ENCODE results near the gene TMEM63A. TPM values are rescaled to one million over a fixed set of nuclear protein-coding genes. Genes with fewer than 3 reads are reported as not detected.
"Not testable (repeated sequence)": the region's sequence is repeated elsewhere in the genome, so short reads cannot be mapped to it uniquely, and the experiment has no call there.

TMEM63A gene
- polyA plus RNA-seq, 1 donor (not counting 4 experiments of a cell fraction or from before 2014, with no cell fraction given), result 16.5 TPM

GRCh38 chr1:225888289-225888897 is 6.2 kb upstream of the TMEM63A start:
- no peak overlapping the region for H3K9ac ChIP-seq (ENCODE audit: control insufficient read depth, extremely low read depth, insufficient read depth, low read length)
- no peak overlapping the region for H3K27ac ChIP-seq (ENCODE audit: control insufficient read depth, insufficient read depth, low read length)
- H3K9me3 ChIP-seq (ENCODE audit: control insufficient read depth, low read depth, low read length), result no peaks in the 10 kb centered on the region
- no peaks in the 10 kb centered on the region for H3K9me1 ChIP-seq (ENCODE audit: control insufficient read depth, extremely low read depth, insufficient read depth, low read length)
- no peaks in the 10 kb centered on the region for H3K79me2 ChIP-seq (ENCODE audit: control insufficient read depth, insufficient read depth, low read length)
- no peak overlapping the region for H3K4me2 ChIP-seq (ENCODE audit: control insufficient read depth, extremely low read depth, insufficient read depth, low read depth, low read length)
- FAIRE-seq (no peak), DNase-seq (ENCODE audit: low read depth, low spot score) (no peak)
- H2AFZ ChIP-seq (ENCODE audit: control insufficient read depth, low read length), result no peak overlapping the region
- dilution Hi-C loops (cut with MboI; ENCODE audit: extremely low pct_ligation_motif_present, low sequenced_read_pairs), result no loop called here
- peaks cover 2% of the 10 kb centered on the region for H3K4me1 ChIP-seq (ENCODE audit: control insufficient read depth, extremely low read depth, insufficient read depth, low read length)
- no peaks in the 10 kb centered on the region for H3K36me3 ChIP-seq (ENCODE audit: control insufficient read depth in 2 of 2, extremely low read depth in 1 of 2, insufficient read depth in 2 of 2, low read length in 2 of 2)
- H4K20me1 ChIP-seq (ENCODE audit: control insufficient read depth, extremely low read depth, insufficient read depth, low read length), result no peaks in the 10 kb centered on the region
- TF ChIP-seq EZH2 (IDR thresholded peaks at IDR 0.05; ENCODE audit: low read length) (no peak), CTCF (optimal IDR thresholded peaks at IDR 0.05 in 1 of 3, IDR thresholded peaks at IDR 0.05 in 1 of 3, conservative IDR thresholded peaks at IDR 0.05 in 1 of 3; ENCODE audit: extremely low read depth in 1 of 3, insufficient read depth in 2 of 3, low read length in 3 of 3) (no peak)
- H3K27me3 ChIP-seq (ENCODE audit: control insufficient read depth, extremely low read depth, insufficient read depth, low read length), result no peaks in the 10 kb centered on the region
- no peak overlapping the region for H3K4me3 ChIP-seq (ENCODE audit: control insufficient read depth in 2 of 3, extremely low read depth in 1 of 3, insufficient read depth in 2 of 3, low read depth in 1 of 3, low read length in 3 of 3)

GRCh38 chr1:225887554-225888288 is 5.5 kb upstream of the TMEM63A start:
- H3K9ac ChIP-seq (ENCODE audit: control insufficient read depth, extremely low read depth, insufficient read depth, low read length); H3K4me2 ChIP-seq (ENCODE audit: control insufficient read depth, extremely low read depth, insufficient read depth, low read depth, low read length); FAIRE-seq: not testable (repeated sequence)

More at GRCh38 chr1:225887554-225888288, 5.5 kb upstream of the TMEM63A start:
- H4K20me1 ChIP-seq (ENCODE audit: control insufficient read depth, extremely low read depth, insufficient read depth, low read length); H2AFZ ChIP-seq (ENCODE audit: control insufficient read depth, low read length); H3K27ac ChIP-seq (ENCODE audit: control insufficient read depth, insufficient read depth, low read length); H3K4me1 ChIP-seq (ENCODE audit: control insufficient read depth, extremely low read depth, insufficient read depth, low read length); DNase-seq (ENCODE audit: low read depth, low spot score); H3K79me2 ChIP-seq (ENCODE audit: control insufficient read depth, insufficient read depth, low read length); H3K27me3 ChIP-seq (ENCODE audit: control insufficient read depth, extremely low read depth, insufficient read depth, low read length); H3K36me3 ChIP-seq (ENCODE audit: control insufficient read depth in 2 of 2, extremely low read depth in 1 of 2, insufficient read depth in 2 of 2, low read length in 2 of 2); dilution Hi-C loops (cut with MboI; ENCODE audit: extremely low pct_ligation_motif_present, low sequenced_read_pairs); H3K9me3 ChIP-seq (ENCODE audit: control insufficient read depth, low read depth, low read length); H3K9me1 ChIP-seq (ENCODE audit: control insufficient read depth, extremely low read depth, insufficient read depth, low read length); H3K4me3 ChIP-seq (ENCODE audit: control insufficient read depth in 2 of 3, extremely low read depth in 1 of 3, insufficient read depth in 2 of 3, low read depth in 1 of 3, low read length in 3 of 3): not testable (repeated sequence)

All from keratinocyte (primary cell).